HL-60/S4 (cell line): ENCODE data around the gene BCAR1.

ENCODE experiments used
- in situ Hi-C: fragments of 300-500 bp; cut with MboI; formaldehyde crosslinking; loops from 2 replicates; pipeline ENCODE4 v1.14.3; 2022; ENCODE audit warnings: low sequenced_read_pairs

Gene BCAR1

DNA sequence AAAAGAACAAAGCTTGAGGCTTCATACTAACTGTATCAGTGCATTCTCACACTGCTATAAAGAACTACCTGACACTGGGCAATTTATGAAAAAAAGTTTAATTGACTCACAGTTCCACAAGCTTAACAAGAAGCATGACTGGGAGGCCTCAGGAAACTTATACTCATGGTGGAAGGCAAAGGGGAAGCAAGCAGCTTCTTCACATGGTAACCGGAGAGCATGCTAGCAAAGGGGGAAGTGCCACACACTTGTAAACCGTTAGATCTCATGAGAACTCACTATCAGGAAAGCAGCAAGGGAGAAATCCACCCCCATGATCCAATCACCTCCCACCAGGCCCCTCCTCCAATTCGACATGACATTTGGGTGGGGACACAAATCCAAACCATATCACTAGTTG is 69.8 kb downstream of the BCAR1 start:
- in situ Hi-C loops = no loop called here

DNA sequence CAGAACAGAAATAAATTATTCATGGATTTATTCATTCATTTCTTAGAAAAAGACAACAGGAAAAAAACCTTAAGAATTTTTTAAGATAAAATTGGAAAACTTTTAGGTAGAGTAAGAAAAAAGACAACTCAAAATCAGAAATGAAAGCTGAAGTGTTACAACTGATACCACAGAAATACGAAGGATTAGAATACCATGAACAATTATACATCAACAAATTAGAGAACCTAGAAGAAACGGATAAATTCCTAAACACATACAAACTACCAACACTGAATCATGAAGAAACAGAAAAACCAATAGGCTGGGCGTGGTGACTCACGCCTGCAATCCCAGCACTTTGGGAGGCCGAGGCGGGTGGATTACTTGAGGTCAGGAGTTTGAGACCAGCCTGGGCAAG is 72.2 kb downstream of the BCAR1 start:
- in situ Hi-C loops = no loop called here
